HEK293T (cell line): ENCODE data around the gene ACVR1.
A peak's percentile ranks its signal among the peaks of the same experiment; 100 is the strongest.

ENCODE experiments used
- CTCF ChIA-PET: fragments of 350-600 bp; formaldehyde crosslinking; extraction: SDS; loops from one replicate; lab custom pipeline; 2021; ENCODE audit warnings: antibody characterized with exemption, inconsistent platforms; lab: Yijun Ruan, JAX
- POLR2A ChIA-PET: fragments of 350-600 bp; formaldehyde crosslinking; extraction: SDS; loops from one replicate; lab custom pipeline; 2020; ENCODE audit warnings: antibody characterized with exemption, inconsistent platforms; lab: Yijun Ruan, JAX
- DNase-seq: peaks from one replicate; pipeline ENCODE4 v3.0.0; 2012; ENCODE audit warnings: mixed read lengths; ENCODE audit errors: extremely low spot score
- ARNT ChIP-seq: fragments of 450-650 bp; IDR thresholded peaks from 2 replicates; pipeline ENCODE4 v1.6.1; 2017; ENCODE audit warnings: mild to moderate bottlenecking
- BHLHE40 ChIP-seq: fragments of 450-650 bp; IDR thresholded peaks from 2 replicates; pipeline ENCODE4 v1.6.1; 2016; ENCODE audit warnings: mild to moderate bottlenecking, moderate library complexity, borderline replicate concordance
- CTBP1 ChIP-seq: fragments of 450-650 bp; IDR thresholded peaks from 2 replicates; pipeline ENCODE4 v1.6.1; 2016; ENCODE audit warnings: borderline replicate concordance
- ELF4 ChIP-seq: fragments of 450-650 bp; IDR thresholded peaks from 2 replicates; pipeline ENCODE4 v1.6.1; 2017; ENCODE audit warnings: antibody characterized with exemption
- FOXA1 ChIP-seq: fragments of 450-650 bp; IDR thresholded peaks from 2 replicates; pipeline ENCODE4 v1.6.1; 2016; ENCODE audit warnings: mild to moderate bottlenecking
- FOXK2 ChIP-seq: fragments of 450-650 bp; IDR thresholded peaks from 2 replicates; pipeline ENCODE4 v1.6.1; 2016; ENCODE audit warnings: mild to moderate bottlenecking
- FOXM1 ChIP-seq: fragments of 450-650 bp; IDR thresholded peaks from 2 replicates; pipeline ENCODE4 v1.6.1; 2017; ENCODE audit warnings: mild to moderate bottlenecking, borderline replicate concordance
- HDGF ChIP-seq: fragments of 450-650 bp; IDR thresholded peaks from 2 replicates; pipeline ENCODE4 v1.6.1; 2017; ENCODE audit warnings: antibody characterized with exemption, borderline replicate concordance
- L3MBTL2 ChIP-seq: fragments of 450-650 bp; conservative IDR thresholded peaks from 2 replicates; pipeline ENCODE4 v1.6.1; 2016; ENCODE audit warnings: mild to moderate bottlenecking
- LEF1 ChIP-seq: fragments of 450-650 bp; IDR thresholded peaks from 2 replicates; pipeline ENCODE4 v1.6.1; 2017; ENCODE audit warnings: mild to moderate bottlenecking, borderline replicate concordance
- NFRKB ChIP-seq: fragments of 450-650 bp; IDR thresholded peaks from 2 replicates; pipeline ENCODE4 v1.6.1; 2016; ENCODE audit warnings: mild to moderate bottlenecking, moderate library complexity
- PKNOX1 ChIP-seq: fragments of 450-650 bp; IDR thresholded peaks from 2 replicates; pipeline ENCODE4 v1.6.1; 2016
- SP1 ChIP-seq: fragments of 450-650 bp; IDR thresholded peaks from 2 replicates; pipeline ENCODE4 v1.6.1; 2017
- SUZ12 ChIP-seq: fragments of 450-650 bp; IDR thresholded peaks from 2 replicates; pipeline ENCODE4 v1.6.1; 2016; ENCODE audit warnings: mild to moderate bottlenecking
- TARDBP ChIP-seq: fragments of 450-650 bp; IDR thresholded peaks from 2 replicates; pipeline ENCODE4 v1.6.1; 2016
- ZNF384 ChIP-seq: fragments of 450-650 bp; IDR thresholded peaks from 2 replicates; pipeline ENCODE4 v1.6.1; 2016

ACVR1 gene

GRCh38 chr2:157841485-157841884, 34.6 kb downstream of the ACVR1 start:
- no peak for TF ChIP-seq FOXA1
- no peak for TF ChIP-seq FOXM1
- no peak for TF ChIP-seq HDGF
- no peak for TF ChIP-seq ARNT
- TF ChIP-seq LEF1 = no peak
- TF ChIP-seq BHLHE40 = no peak
- TF ChIP-seq FOXK2 = no peak
- no peak for TF ChIP-seq SUZ12
- no peak for TF ChIP-seq ZNF384
- TF ChIP-seq CTBP1 = no peak
- TF ChIP-seq L3MBTL2 = no peak
- no peak for TF ChIP-seq SP1
- TF ChIP-seq ELF4 = no peak
- no peak for TF ChIP-seq TARDBP
- TF ChIP-seq PKNOX1 = no peak
- CTCF ChIA-PET = no interaction called here
- DNase-seq = no peak
- POLR2A ChIA-PET = no interaction called here

DNA sequence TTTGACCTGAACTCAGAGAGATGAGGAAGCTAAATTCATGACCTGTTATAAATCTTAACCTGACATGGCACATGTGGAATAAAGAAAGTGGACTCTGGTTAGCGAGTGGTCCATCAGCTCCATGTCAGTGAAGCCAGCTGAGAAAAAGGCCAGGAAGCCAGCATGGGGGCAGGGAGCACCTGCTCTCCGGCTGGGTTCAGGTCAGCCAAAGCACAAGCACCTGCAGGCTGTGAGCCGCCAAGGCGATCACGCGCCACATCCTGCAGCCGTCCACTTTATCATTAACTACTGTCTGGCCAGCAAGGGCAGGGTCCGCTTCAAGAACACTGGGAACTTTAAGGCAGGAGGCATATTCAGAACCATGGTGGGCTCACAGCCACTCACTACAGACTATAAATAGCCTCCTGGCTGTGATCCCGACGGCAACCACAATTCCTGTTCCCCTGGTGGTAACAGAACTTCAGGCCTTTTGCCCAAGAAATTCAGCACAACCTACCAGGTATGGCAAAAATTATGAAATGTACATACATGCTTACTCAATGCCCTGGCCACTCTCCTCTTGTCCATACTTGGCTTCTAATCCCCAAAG, 35.5 kb downstream of the ACVR1 start:
- TF ChIP-seq ZNF384 (no peak), LEF1 (no peak), FOXM1 (no peak), BHLHE40 (no peak), SP1 (no peak), HDGF (no peak), SUZ12 (no peak), FOXA1 (no peak)
- ChIA-PET POLR2A (no interaction called here), CTCF (interaction anchor here (0.9 kb wide), 1 partner anchor 35 kb away, joined by 4 read pairs; the partner anchor contains the start of gene ACVR1)
- DNase-seq = no peak

GRCh38 chr2:157839822-157840221, 36.3 kb downstream of the ACVR1 start:
- peak; percentile 28 for DNase-seq
- ChIA-PET POLR2A (interaction anchor here (1.0 kb wide), 1 partner anchor 37 kb away, joined by 3 read pairs; the partner anchor contains the start of gene ACVR1), CTCF (no interaction called here)
- no peak for TF ChIP-seq SP1
- no peak for TF ChIP-seq NFRKB
- TF ChIP-seq ZNF384 = no peak
- no peak for TF ChIP-seq L3MBTL2
- no peak for TF ChIP-seq HDGF
- no peak for TF ChIP-seq FOXA1
- no peak for TF ChIP-seq TARDBP
- TF ChIP-seq ARNT = no peak
- TF ChIP-seq FOXM1 = no peak
- TF ChIP-seq FOXK2 = no peak
- TF ChIP-seq CTBP1 = no peak

DNA sequence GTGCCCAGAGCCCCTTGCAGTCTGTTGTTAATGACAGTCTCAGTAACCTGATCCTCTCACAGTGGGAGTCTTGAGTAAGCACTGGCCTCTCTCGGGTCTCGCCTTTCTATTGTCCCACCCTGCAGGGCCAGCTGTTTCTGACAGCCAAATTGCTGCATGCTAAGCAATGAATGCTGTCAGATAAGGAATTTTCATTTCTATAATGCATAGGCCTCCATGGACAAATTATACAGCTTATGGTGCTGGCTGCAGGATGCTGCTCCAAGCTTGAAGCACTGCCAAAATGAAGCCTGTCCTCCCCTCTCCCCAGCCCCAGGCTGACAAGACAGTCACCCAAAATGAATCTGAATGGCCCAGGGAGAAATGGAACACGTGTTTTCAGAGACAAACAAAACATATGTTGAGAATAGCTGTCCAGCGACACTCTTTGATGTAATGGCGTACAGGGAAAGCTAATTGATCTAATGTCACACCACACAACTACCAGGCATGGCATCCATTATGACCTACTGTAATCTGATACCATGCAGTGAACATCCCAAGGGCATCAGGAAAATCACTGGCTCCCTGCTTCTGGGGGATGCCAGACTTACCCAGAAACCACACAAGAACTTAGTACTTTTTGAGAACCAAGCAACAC, 36.8 kb downstream of the ACVR1 start:
- POLR2A ChIA-PET = interaction anchor here (1.0 kb wide), 1 partner anchor 37 kb away, joined by 3 read pairs; the partner anchor contains the start of gene ACVR1
- TF ChIP-seq PKNOX1 (peak; percentile 83), CTBP1 (peak; percentile 25; the same call in 1 of the 2 replicates), FOXK2 (no peak), L3MBTL2 (0 out of 2 replicates have a peak, but pooled peaks have one; percentile 18), FOXM1 (no peak)
- CTCF ChIA-PET = no interaction called here
- peak; percentile 82 for DNase-seq

- ChIA-PET CTCF (no interaction called here), POLR2A (interaction anchor here (1.0 to 2.6 kb wide), 2 partner anchors 38 kb away, joined by 3 to 8 read pairs; partner anchors contain the start of gene ACVR1)
- TF ChIP-seq ELF4 (no peak), PKNOX1 (peak; percentile 55; the same call in 1 of the 2 replicates)
- DNase-seq = peak; percentile 50
Observed at GRCh38 chr2:157838442-157839161, 37.5 kb downstream of the ACVR1 start.

- POLR2A ChIA-PET = interaction anchor here (2.6 kb wide), 1 partner anchor 38 kb away, joined by 8 read pairs; the partner anchor contains the start of gene ACVR1
- CTCF ChIA-PET = no interaction called here
- TF ChIP-seq PKNOX1 = no peak
- TF ChIP-seq CTBP1 = no peak
- no peak for TF ChIP-seq FOXM1
- TF ChIP-seq HDGF = no peak
- TF ChIP-seq LEF1 = no peak
- TF ChIP-seq SP1 = no peak
- no peak for TF ChIP-seq L3MBTL2
- TF ChIP-seq FOXA1 = no peak
- no peak for TF ChIP-seq SUZ12
- TF ChIP-seq ARNT = no peak
- no peak for DNase-seq
Observed at GRCh38 chr2:157837851-157838441, 38.2 kb downstream of the ACVR1 start.
